Loucy (cell line): ENCODE measurements around the gene TTC7B.

ENCODE experiments used
- H2AFZ ChIP-seq: fragments of 200-600 bp; sonication (generic); 2 replicates; pipeline ENCODE4 v1.6.0; 2016; ENCODE audit warnings: antibody characterized with exemption, mild to moderate bottlenecking, low read length, moderate library complexity
- H3F3A ChIP-seq: fragments of 200-600 bp; 2 replicates; pipeline ENCODE4 v1.6.0; 2016; ENCODE audit warnings: antibody characterized with exemption, low read depth, mild to moderate bottlenecking
- H3K27me3 ChIP-seq: fragments of 200-600 bp; sonication (generic); 2 replicates; pipeline ENCODE4 v1.6.1; 2014; ENCODE audit warnings: low read length, mild to moderate bottlenecking; ENCODE audit not compliant: insufficient read depth, poor library complexity, severe bottlenecking
- H3K36me3 ChIP-seq: fragments of 200-600 bp; sonication (generic); 2 replicates; pipeline ENCODE4 v1.6.1; 2016; ENCODE audit warnings: low read length; ENCODE audit not compliant: insufficient read depth
- H3K4me1 ChIP-seq: fragments of 200-600 bp; sonication (generic); 2 replicates; pipeline ENCODE4 v1.5.1; 2014; ENCODE audit warnings: low read length, mild to moderate bottlenecking; ENCODE audit not compliant: insufficient read depth, poor library complexity, severe bottlenecking
- H3K4me2 ChIP-seq: fragments of 200-600 bp; sonication (generic); 2 replicates; pipeline ENCODE4 v1.6.0; 2014; ENCODE audit warnings: antibody characterized with exemption, low read length, low read depth, mild to moderate bottlenecking; ENCODE audit not compliant: poor library complexity, severe bottlenecking
- H3K4me3 ChIP-seq: fragments of 200-600 bp; sonication (generic); 2 replicates; pipeline ENCODE4 v1.5.1; 2014; ENCODE audit warnings: low read length, mild to moderate bottlenecking, mixed read lengths; ENCODE audit not compliant: poor library complexity, severe bottlenecking
- H3K79me2 ChIP-seq: fragments of 200-600 bp; sonication (generic); 2 replicates; pipeline ENCODE4 v1.6.1; 2014; ENCODE audit warnings: low read length; ENCODE audit not compliant: insufficient read depth
- H3K9ac ChIP-seq: fragments of 200-600 bp; sonication (generic); 2 replicates; pipeline ENCODE4 v1.6.0; 2014; ENCODE audit warnings: mild to moderate bottlenecking, low read depth, low read length, moderate library complexity; ENCODE audit not compliant: poor library complexity, severe bottlenecking
- H3K9me2 ChIP-seq: fragments of 200-600 bp; sonication (generic); replicated peaks from 2 replicates; pipeline ENCODE4 v1.6.1; 2016; ENCODE audit warnings: low read depth, low read length, mixed read lengths
- H3K9me3 ChIP-seq: fragments of 200-600 bp; sonication (generic); 2 replicates; pipeline ENCODE4 v1.6.1; 2014; ENCODE audit warnings: mild to moderate bottlenecking, antibody characterized with exemption, low read length, low read depth; ENCODE audit not compliant: insufficient read depth
- H4K20me1 ChIP-seq: fragments of 200-600 bp; sonication (generic); 2 replicates; pipeline ENCODE4 v1.6.0; 2014; ENCODE audit warnings: antibody characterized with exemption, low read length, mild to moderate bottlenecking; ENCODE audit not compliant: insufficient read depth, poor library complexity, severe bottlenecking
- EZH2phosphoT487 ChIP-seq: fragments of 200-600 bp; IDR thresholded peaks from 2 replicates; pipeline ENCODE4 v1.6.1; 2018; ENCODE audit warnings: antibody characterized with exemption, mild to moderate bottlenecking, moderate library complexity, borderline replicate concordance
- TF ChIP-seq, protein P1 (sequence below): fragments of 200-600 bp; sonication (generic); conservative IDR thresholded peaks from 2 replicates; pipeline ENCODE4 v1.5.1; 2014; ENCODE audit warnings: mild to moderate bottlenecking, antibody characterized with exemption, low read length

Gene TTC7B

GRCh38 chr14:90576581-90576980, 239.6 kb downstream of the TTC7B start:
- H3K36me3 ChIP-seq, result peaks cover 3% of the 10 kb centered on the region; the same call in 1 of the 2 replicates

DNA sequence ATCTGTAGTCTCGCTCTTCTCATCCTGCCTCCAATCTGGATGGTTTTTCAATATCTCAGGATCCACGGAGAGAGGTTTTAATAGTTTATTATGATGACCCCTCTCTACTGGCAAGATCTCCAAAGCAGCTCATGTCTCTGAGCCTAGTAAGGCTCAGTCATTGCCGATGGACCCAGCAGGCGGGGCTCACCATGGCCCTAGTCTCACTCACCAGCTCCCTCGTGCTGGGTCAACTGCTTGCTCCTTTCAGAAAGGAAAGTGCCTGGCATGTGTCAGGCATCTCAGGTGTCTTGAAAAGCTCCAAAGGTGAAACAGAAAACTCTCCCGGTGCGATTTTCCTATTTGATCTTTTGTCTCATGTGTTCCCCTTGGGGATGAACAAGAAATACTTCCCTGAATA, 240.4 kb downstream of the TTC7B start:
- Histone ChIP-seq H2AFZ (no peak overlapping the region), H3K4me1 (no peaks in the 10 kb centered on the region), H3K36me3 (peaks cover 3% of the 10 kb centered on the region; the same call in 1 of the 2 replicates), H3K9me2 (no peaks in the 10 kb centered on the region), H3K4me3 (no peak overlapping the region), H3F3A (no peaks in the 10 kb centered on the region), H3K9me3 (no peaks in the 10 kb centered on the region), H3K27me3 (no peaks in the 10 kb centered on the region), H3K4me2 (no peak overlapping the region), H4K20me1 (no peaks in the 10 kb centered on the region), H3K79me2 (no peaks in the 10 kb centered on the region), H3K9ac (no peak overlapping the region)
- TF ChIP-seq EZH2phosphoT487, result no peak
- TF ChIP-seq, protein P1, sequence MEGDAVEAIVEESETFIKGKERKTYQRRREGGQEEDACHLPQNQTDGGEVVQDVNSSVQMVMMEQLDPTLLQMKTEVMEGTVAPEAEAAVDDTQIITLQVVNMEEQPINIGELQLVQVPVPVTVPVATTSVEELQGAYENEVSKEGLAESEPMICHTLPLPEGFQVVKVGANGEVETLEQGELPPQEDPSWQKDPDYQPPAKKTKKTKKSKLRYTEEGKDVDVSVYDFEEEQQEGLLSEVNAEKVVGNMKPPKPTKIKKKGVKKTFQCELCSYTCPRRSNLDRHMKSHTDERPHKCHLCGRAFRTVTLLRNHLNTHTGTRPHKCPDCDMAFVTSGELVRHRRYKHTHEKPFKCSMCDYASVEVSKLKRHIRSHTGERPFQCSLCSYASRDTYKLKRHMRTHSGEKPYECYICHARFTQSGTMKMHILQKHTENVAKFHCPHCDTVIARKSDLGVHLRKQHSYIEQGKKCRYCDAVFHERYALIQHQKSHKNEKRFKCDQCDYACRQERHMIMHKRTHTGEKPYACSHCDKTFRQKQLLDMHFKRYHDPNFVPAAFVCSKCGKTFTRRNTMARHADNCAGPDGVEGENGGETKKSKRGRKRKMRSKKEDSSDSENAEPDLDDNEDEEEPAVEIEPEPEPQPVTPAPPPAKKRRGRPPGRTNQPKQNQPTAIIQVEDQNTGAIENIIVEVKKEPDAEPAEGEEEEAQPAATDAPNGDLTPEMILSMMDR, result no peak

More at GRCh38 chr14:90576581-90576980, 239.6 kb downstream of the TTC7B start:
- Histone ChIP-seq H3K9me2 (no peaks in the 10 kb centered on the region), H3K27me3 (no peaks in the 10 kb centered on the region), H3K4me3 (no peak overlapping the region), H3K4me1 (no peaks in the 10 kb centered on the region), H4K20me1 (no peaks in the 10 kb centered on the region), H3K79me2 (no peaks in the 10 kb centered on the region), H2AFZ (no peak overlapping the region), H3K9me3 (no peaks in the 10 kb centered on the region), H3K9ac (no peak overlapping the region), H3F3A (no peaks in the 10 kb centered on the region), H3K4me2 (no peak overlapping the region)
- TF ChIP-seq, protein P1, result no peak
- TF ChIP-seq EZH2phosphoT487, result no peak

GRCh38 chr14:90575336-90575735, 240.9 kb downstream of the TTC7B start:
- Histone ChIP-seq H2AFZ (no peak overlapping the region), H3K9me3 (no peaks in the 10 kb centered on the region), H3K79me2 (no peaks in the 10 kb centered on the region), H4K20me1 (no peaks in the 10 kb centered on the region), H3K9me2 (no peaks in the 10 kb centered on the region), H3K27me3 (no peaks in the 10 kb centered on the region), H3K4me2 (no peak overlapping the region), H3K4me3 (no peak overlapping the region), H3K36me3 (peaks cover 3% of the 10 kb centered on the region; the same call in 1 of the 2 replicates), H3F3A (no peaks in the 10 kb centered on the region), H3K9ac (no peak overlapping the region), H3K4me1 (no peaks in the 10 kb centered on the region)
- no peak for TF ChIP-seq EZH2phosphoT487
- TF ChIP-seq, protein P1, result no peak
